HL-60/S4 treated with retinoic acid at 250 ng/mL for 4 days and 3 days (cell line): ENCODE data around the gene LRRC42.

ENCODE experiments used
- in situ Hi-C: fragments of 300-500 bp; cut with MboI; formaldehyde crosslinking; loops from 2 replicates; pipeline ENCODE4 v1.7.0; 2022; ENCODE audit warnings: low sequenced_read_pairs

Gene LRRC42

DNA sequence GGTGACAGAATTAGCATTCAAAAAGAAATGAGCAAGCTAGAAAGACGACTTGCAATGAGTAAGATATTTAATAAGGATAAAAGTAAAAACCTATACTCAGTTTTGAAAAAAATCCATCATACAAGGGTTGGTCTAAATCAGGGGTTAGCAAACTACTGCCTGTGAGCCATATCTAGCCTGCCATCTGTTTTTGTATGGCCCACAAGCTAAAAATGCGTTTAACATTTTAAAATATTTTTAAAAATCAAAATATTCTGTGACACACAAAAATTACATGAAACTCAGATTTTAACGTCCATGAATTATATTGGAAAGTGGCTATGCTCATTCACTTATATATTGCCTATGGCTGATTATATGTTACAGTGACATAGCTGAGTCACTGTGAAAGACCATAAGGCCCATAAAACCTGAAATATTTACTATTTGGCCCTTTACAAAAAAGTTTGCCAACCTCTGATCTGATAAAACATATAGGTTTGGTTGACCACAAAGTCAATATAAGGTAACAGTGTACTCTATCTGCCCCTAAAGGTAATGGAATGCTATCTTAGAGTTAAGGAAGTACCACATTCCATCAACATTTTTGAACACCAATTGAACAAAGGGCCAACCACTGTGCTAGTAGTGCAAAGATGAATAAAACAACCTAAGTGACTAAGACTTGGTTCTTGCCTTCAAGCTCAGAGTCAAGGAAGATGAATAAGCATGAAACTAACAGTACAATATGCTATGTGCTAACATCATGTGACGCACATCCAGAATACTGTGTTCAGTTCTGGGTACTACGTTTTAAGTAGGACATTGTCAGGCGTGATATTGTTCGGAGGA is 3.8 kb upstream of the LRRC42 start:
- in situ Hi-C loops = no loop called here

- in situ Hi-C loops = no loop called here
Observed at GRCh38 chr1:53943090-53943489, 3.1 kb upstream of the LRRC42 start.

DNA sequence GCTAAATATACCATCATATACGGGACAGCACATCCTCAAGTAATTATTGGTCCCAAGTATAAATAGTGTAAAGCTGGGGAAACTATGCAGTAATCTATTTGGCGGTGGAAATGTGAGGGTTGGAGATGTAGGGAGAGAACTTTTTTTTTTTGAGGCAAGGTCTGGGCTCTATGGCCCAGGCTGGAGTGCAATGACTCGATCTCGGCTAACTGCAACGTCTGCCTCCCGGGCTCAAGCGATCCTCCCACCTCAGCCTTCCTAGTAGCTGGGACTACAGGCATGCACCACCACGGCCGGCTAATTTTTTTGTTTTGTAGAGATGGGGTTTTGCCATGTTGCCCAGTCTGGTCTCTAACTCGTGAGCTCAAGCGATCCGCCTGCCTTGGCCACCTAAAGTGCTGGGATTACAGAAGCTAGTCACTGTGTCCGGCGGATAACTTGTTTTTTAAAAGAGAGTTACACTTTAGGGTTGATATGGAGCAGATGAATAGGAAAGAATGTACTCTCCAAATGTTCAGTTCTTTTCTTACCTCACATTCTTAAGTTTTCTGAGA is 2.6 kb upstream of the LRRC42 start:
- in situ Hi-C loops = no loop called here

GRCh38 chr1:53944469-53945182 is 1.5 kb upstream of the LRRC42 start:
- in situ Hi-C loops = no loop called here

GRCh38 chr1:53945183-53945432 is 1.0 kb upstream of the LRRC42 start:
- in situ Hi-C loops = no loop called here

GRCh38 chr1:53945433-53946251 is 508 bp upstream of the LRRC42 start, which contains the start of gene IFT25:
TSS of gene IFT25 (minus strand) at chr1:53945699. CDS start at chr1:53940082, 5,617 bp downstream.
- in situ Hi-C loops = no loop called here

DNA sequence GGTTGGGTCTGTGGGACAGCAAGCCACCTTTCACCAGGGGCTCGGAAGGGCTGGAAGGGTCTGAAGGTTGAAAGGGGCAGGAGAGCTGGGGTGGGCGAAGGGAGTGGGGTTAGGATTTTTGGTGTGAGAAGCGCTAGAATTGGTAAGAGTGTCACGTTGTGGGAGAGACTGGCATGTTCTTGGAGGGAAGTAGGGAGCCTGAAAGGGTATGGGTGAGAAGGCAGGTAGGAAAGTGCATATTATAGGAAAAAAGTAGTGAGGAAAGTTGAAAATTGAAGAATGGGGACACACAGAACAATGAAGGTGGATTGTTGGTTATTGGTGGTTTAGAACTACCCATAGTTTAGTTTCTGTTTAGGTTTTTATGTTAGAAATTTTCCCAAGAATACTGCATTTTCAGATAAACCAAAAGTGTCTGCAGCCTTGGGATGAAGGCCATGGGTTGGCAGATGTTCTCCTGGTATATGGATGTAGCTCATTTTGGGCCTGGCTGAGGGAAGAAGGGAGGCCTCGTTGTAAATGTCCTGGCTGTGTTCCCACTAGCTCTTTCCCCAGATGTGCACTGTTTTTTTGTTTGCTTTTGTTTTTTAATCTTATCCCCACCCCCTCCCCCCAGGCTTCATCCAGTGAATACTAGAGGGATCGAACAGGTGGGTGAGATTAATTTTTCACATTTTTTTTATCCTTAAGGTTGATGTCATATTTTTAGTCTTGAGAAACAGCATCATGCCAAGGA is 1.2 kb downstream of the LRRC42 start:
- in situ Hi-C loops = no loop called here

GRCh38 chr1:53948291-53948690 is 2.1 kb downstream of the LRRC42 start:
- in situ Hi-C loops = no loop called here

DNA sequence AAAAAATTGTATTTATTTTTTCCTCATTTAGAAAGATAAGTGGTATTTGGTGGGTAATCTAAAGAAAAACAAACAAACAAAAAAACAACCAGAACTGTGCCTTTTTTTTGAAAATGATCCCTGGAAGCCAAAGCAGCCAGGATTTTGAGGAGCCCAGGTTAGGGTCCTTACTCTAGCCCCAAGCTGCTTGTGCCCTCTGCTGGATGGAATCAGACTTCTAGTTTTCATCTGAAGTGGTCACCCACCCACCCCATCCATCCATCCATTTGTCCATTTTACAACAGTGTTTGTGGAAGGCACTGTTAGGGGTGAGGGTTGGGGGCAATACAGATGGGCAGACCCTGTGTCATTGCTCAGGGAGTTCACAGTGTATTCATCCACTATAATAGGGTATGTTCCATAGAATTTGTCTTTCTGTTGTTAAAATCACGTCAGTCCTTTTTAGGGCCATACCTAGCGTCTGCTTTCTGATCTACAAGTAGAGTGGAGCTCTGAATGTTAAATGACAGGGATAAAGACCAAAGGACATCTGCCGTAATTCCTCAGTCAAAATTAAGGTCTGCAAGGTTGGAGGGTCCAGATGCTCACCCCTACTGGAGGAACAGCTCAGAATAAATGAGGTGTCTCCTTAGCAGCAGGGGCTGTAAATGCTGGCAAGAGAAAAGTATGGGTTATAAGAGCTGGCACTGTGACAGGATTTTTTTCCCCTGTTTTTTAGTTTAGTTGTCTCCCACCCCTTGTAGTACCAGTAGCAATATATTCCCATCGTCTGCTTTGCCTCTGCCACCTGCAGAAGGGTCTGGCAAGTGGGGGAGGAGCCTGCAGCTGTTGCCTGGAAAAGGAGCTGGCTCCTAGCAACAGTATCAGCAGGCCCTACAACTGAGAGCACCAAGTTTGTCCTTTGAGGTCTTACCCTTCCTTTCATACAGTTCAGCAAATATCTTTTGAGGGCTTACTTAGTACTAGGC is 3.2 kb downstream of the LRRC42 start:
- in situ Hi-C loops = no loop called here

DNA sequence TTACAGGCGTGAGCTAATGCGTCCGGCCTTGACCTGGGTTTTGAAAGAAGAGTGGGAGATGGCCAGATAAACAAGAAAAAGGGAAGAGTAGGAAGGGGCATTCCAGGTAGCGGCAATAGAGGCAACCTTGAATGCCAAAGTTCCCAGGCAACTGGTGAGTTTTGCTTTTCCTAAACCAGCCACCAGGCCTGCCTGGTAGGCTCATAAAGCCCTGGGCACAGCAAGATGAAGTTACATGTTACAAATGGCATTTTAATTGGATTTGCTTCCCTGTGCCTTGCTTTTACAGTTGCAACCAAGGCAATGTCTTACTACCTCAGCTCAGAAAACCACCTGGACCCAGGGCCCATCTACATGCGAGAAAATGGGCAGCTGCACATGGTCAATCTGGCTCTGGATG is 5.5 kb downstream of the LRRC42 start:
- in situ Hi-C loops = no loop called here

- in situ Hi-C loops = no loop called here
Observed at GRCh38 chr1:53954128-53954527, 8.0 kb downstream of the LRRC42 start.

- in situ Hi-C loops = no loop called here
Observed at GRCh38 chr1:53956308-53957168, 10.4 kb downstream of the LRRC42 start.

GRCh38 chr1:53957194-53957818 is 11.2 kb downstream of the LRRC42 start:
- in situ Hi-C loops = no loop called here

DNA sequence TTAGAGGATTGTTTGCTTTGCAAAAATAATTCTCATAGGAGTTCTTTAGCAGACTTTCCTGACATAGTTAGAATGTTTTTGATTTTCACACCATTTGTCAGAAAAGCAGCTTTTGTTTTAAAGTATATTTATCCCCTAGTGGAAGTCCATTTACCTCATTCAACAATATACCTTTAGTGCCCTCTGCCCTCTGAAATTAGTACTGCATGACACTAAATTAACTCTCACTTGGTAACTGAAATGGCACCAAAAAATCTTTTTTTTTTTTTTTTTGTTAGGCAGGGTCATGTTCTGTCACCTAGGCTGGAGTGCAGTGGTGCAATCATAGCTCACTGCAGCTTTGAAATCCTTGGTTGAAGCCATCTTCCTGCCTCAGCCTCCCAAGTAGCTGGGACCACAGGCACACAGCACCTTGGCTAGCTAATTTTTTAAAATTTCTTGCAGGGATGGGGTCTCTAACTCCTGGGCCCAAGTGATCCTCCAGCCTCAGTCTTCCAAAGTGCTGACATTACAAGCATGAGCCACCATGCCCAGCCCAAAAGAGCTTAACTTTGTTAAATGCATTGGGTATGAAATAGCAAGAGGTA is 13.6 kb downstream of the LRRC42 start:
- in situ Hi-C loops = loop anchor here (10.0 kb wide), 1 partner anchor 95 kb away; no protein-coding TSS in a partner anchor

- in situ Hi-C loops = loop anchor here (10.0 kb wide), 1 partner anchor 98 kb away; no protein-coding TSS in a partner anchor
Observed at GRCh38 chr1:53962395-53962794, 16.2 kb downstream of the LRRC42 start.

- in situ Hi-C loops = loop anchor here (10.0 kb wide), 1 partner anchor 99 kb away; no protein-coding TSS in a partner anchor
Observed at GRCh38 chr1:53963460-53963859, 17.3 kb downstream of the LRRC42 start.

DNA sequence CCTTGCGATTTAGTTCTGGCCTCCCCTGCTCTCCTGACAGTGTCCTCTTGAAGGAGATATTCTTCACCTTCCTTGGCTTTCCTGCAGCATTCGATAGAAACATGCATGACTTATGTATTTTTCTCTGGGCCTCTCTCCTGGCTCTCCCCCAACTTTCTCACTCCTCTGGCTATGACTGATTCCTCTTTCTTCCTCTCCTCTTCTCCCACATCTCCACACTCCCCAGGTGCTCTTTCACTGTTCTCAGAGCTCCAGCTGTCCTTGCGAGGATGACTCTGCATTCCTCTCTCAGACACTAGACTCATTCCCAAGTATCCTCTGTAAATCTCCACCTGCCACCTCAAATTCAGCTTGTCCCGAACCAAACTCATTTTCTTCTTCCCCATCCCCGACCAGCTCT is 18.0 kb downstream of the LRRC42 start:
- in situ Hi-C loops = loop anchor here (10.0 kb wide), 1 partner anchor 99 kb away; no protein-coding TSS in a partner anchor
